Activated CD8-positive, alpha-beta memory T cell treated with anti-CD3 and anti-CD28 coated beads, Interleukin-2, amount 50 U/mL, for 48 hours (primary cell): ENCODE measurements around the gene ZDHHC17.
"Not testable (repeated sequence)": the region's sequence is repeated elsewhere in the genome, so short reads cannot be mapped to it uniquely, and the experiment has no call there.

Source experiments
- DNase-seq: peaks from one replicate; pipeline ENCODE4 v3.0.0-alpha.2; 2020

ZDHHC17 gene

GRCh38 chr12:76763746-76764675 is at the start of gene ZDHHC17:
Gene ZDHHC17, plus strand, starts transcription at chr12:76764115. Its CDS starts 122 bp downstream, at chr12:76764237.
- peak; percentile 95 for DNase-seq

- no peak for DNase-seq
Observed at GRCh38 chr12:76714415-76714814, 49.5 kb upstream of the ZDHHC17 start.

GRCh38 chr12:76714861-76715260 is 49.1 kb upstream of the ZDHHC17 start:
- DNase-seq, result no peak

- no peak for DNase-seq
Observed at GRCh38 chr12:76715332-76715731, 48.6 kb upstream of the ZDHHC17 start.

GRCh38 chr12:76717314-76717713 is 46.6 kb upstream of the ZDHHC17 start:
- no peak for DNase-seq

GRCh38 chr12:76719171-76720041 is 44.5 kb upstream of the ZDHHC17 start:
- no peak for DNase-seq

- DNase-seq, result no peak
Observed at GRCh38 chr12:76720068-76720467, 43.8 kb upstream of the ZDHHC17 start.

- no peak for DNase-seq
Observed at GRCh38 chr12:76726626-76727025, 37.3 kb upstream of the ZDHHC17 start.

GRCh38 chr12:76732188-76732587 is 31.7 kb upstream of the ZDHHC17 start:
- DNase-seq, result not testable (repeated sequence)

- DNase-seq, result not testable (repeated sequence)
Observed at GRCh38 chr12:76737689-76738088, 26.2 kb upstream of the ZDHHC17 start.

GRCh38 chr12:76738824-76739579 is 24.9 kb upstream of the ZDHHC17 start:
- no peak for DNase-seq

- no peak for DNase-seq
Observed at GRCh38 chr12:76739896-76740295, 24.0 kb upstream of the ZDHHC17 start.

- DNase-seq, result no peak
Observed at GRCh38 chr12:76740501-76740900, 23.4 kb upstream of the ZDHHC17 start.

- DNase-seq, result no peak
Observed at GRCh38 chr12:76745343-76745742, 18.6 kb upstream of the ZDHHC17 start.

GRCh38 chr12:76746516-76746915 is 17.4 kb upstream of the ZDHHC17 start:
- no peak for DNase-seq

GRCh38 chr12:76747245-76747644 is 16.7 kb upstream of the ZDHHC17 start:
- DNase-seq, result no peak

- no peak for DNase-seq
Observed at GRCh38 chr12:76755829-76756379, 8.0 kb upstream of the ZDHHC17 start.

- no peak for DNase-seq
Observed at GRCh38 chr12:76757694-76758093, 6.2 kb upstream of the ZDHHC17 start.

GRCh38 chr12:76762601-76762980 is 1.3 kb upstream of the ZDHHC17 start:
- DNase-seq, result no peak

GRCh38 chr12:76764856-76765255 is 941 bp downstream of the ZDHHC17 start:
- no peak for DNase-seq

GRCh38 chr12:76765598-76765997 is 1.7 kb downstream of the ZDHHC17 start:
- no peak for DNase-seq

- DNase-seq, result no peak
Observed at GRCh38 chr12:76766161-76766560, 2.2 kb downstream of the ZDHHC17 start.

GRCh38 chr12:76768576-76768975 is 4.7 kb downstream of the ZDHHC17 start:
- DNase-seq, result no peak
